Osteoblast (primary cell): ENCODE data around the gene FLACC1. TPM values are rescaled to one million over a fixed set of nuclear protein-coding genes. Genes with fewer than 3 reads are reported as not detected.
A peak's percentile ranks its signal among the peaks of the same experiment; 100 is the strongest.

Experiments used
- DNase-seq: peaks from one replicate; pipeline ENCODE4 v3.0.0; 2011; ENCODE audit warnings: low spot score, mixed read lengths; ENCODE audit not compliant: insufficient read length; ENCODE audit errors: missing footprints
- H2AFZ ChIP-seq: 2 replicates; pipeline ENCODE4 v1.6.0; 2011; ENCODE audit warnings: mild to moderate bottlenecking, low read length
- H3K27ac ChIP-seq: 2 replicates; pipeline ENCODE4 v1.5.1; 2011; ENCODE audit warnings: mild to moderate bottlenecking, low read depth, low read length, moderate library complexity
- H3K27me3 ChIP-seq: 2 replicates; pipeline ENCODE4 v1.6.0; 2012; ENCODE audit warnings: mild to moderate bottlenecking, control low read depth, inconsistent platforms, low read length, moderate library complexity; ENCODE audit not compliant: insufficient read depth
- H3K36me3 ChIP-seq: 2 replicates; pipeline ENCODE4 v1.5.1; 2011; ENCODE audit warnings: mild to moderate bottlenecking, low read length, control low read depth, moderate library complexity; ENCODE audit not compliant: insufficient read depth
- H3K4me1 ChIP-seq: 2 replicates; pipeline ENCODE4 v1.5.1; 2011; ENCODE audit warnings: mild to moderate bottlenecking, low read length, control low read depth, moderate library complexity; ENCODE audit not compliant: insufficient read depth
- H3K4me2 ChIP-seq: 2 replicates; pipeline ENCODE4 v1.6.0; 2011; ENCODE audit warnings: mild to moderate bottlenecking, low read length; ENCODE audit not compliant: insufficient read depth
- H3K4me3 ChIP-seq: fragments of 200-600 bp; sonication (generic); 3 replicates; pipeline ENCODE4 v1.5.1; 2012; ENCODE audit warnings: mild to moderate bottlenecking, low read length, inconsistent platforms; ENCODE audit not compliant: insufficient read depth
- H3K79me2 ChIP-seq: 2 replicates; pipeline ENCODE4 v1.6.0; 2012; ENCODE audit warnings: mild to moderate bottlenecking, low read length, control low read depth, inconsistent platforms; ENCODE audit not compliant: insufficient read depth
- H3K9me3 ChIP-seq: 2 replicates; pipeline ENCODE4 v1.5.1; 2011; ENCODE audit warnings: low read depth, low read length, control low read depth
- H4K20me1 ChIP-seq: 2 replicates; pipeline ENCODE4 v1.6.0; 2012; ENCODE audit warnings: mild to moderate bottlenecking, low read length, control low read depth; ENCODE audit not compliant: insufficient read depth
- total RNA-seq: library from RNA; depleted of rRNA; stranded (reverse); fragments of >200 nt; gene quantifications from 2 replicates; pipeline ENCODE4 v1.2.3, GENCODE V29; 2012
- TF ChIP-seq, protein P1 (sequence below): IDR thresholded peaks from 2 replicates; pipeline ENCODE4 v1.5.1; 2011; ENCODE audit warnings: mild to moderate bottlenecking, low read depth, low read length, moderate library complexity; ENCODE audit errors: extremely low read depth

The FLACC1 gene, protein sequence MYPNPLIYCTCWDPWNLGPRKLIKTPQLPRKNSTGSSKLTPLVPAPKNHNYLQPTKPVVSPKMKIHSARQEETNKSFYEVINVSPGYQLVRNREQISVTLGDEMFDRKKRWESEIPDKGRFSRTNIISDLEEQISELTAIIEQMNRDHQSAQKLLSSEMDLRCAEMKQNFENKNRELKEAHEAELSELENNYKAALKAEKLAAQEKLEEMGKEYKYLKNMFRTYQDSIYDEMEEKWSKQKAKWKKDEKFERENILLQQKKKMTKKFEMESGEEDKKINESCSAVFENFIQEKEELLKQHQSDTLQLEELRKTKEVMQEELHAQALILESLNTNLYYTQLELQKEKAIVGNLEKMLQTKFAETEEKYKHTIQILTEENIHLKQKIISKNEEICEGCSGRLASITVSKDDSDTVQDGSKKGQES
- 0.72 and 1.5 TPM in 2 replicates for total RNA-seq

DNA sequence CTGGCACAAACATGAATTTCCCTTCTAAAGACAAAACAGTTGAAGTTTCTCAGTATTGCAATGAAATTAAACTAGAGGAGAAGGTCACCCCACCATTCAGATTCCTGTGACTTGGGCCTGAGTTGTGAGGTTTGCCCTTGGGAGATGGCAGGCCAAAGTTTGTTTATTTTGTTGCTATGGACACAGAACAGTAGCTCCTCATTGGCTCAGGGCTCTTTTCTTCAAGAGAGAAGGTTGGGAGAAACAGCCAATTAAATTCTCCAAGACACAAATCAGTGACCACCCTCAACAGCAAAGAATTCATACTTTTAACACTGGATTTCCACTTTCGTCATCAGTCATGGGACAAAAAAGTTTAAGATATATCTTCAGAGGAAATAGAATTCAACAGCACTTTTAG lies at the start of gene FLACC1:
FLACC1 (minus strand) TSS at position 125 of the 400 bp plus-strand sequence. CDS start 5,941 bp downstream, outside the sequence.
- Histone ChIP-seq H3K79me2 (no peaks in the 10 kb centered on the region), H2AFZ (peak within 1 kb of the TSS; percentile 45), H3K27ac (peak within 1 kb of the TSS; percentile 61), H4K20me1 (no peaks in the 10 kb centered on the region), H3K36me3 (no peaks in the 10 kb centered on the region), H3K27me3 (no peaks in the 10 kb centered on the region), H3K4me2 (no peak within 1 kb of the TSS), H3K4me1 (peaks cover 22% of the 10 kb centered on the region), H3K9me3 (no peaks in the 10 kb centered on the region), H3K4me3 (no peak within 1 kb of the TSS)
- peak; percentile 80 for DNase-seq
- TF ChIP-seq, protein P1, sequence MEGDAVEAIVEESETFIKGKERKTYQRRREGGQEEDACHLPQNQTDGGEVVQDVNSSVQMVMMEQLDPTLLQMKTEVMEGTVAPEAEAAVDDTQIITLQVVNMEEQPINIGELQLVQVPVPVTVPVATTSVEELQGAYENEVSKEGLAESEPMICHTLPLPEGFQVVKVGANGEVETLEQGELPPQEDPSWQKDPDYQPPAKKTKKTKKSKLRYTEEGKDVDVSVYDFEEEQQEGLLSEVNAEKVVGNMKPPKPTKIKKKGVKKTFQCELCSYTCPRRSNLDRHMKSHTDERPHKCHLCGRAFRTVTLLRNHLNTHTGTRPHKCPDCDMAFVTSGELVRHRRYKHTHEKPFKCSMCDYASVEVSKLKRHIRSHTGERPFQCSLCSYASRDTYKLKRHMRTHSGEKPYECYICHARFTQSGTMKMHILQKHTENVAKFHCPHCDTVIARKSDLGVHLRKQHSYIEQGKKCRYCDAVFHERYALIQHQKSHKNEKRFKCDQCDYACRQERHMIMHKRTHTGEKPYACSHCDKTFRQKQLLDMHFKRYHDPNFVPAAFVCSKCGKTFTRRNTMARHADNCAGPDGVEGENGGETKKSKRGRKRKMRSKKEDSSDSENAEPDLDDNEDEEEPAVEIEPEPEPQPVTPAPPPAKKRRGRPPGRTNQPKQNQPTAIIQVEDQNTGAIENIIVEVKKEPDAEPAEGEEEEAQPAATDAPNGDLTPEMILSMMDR: no peak

DNA sequence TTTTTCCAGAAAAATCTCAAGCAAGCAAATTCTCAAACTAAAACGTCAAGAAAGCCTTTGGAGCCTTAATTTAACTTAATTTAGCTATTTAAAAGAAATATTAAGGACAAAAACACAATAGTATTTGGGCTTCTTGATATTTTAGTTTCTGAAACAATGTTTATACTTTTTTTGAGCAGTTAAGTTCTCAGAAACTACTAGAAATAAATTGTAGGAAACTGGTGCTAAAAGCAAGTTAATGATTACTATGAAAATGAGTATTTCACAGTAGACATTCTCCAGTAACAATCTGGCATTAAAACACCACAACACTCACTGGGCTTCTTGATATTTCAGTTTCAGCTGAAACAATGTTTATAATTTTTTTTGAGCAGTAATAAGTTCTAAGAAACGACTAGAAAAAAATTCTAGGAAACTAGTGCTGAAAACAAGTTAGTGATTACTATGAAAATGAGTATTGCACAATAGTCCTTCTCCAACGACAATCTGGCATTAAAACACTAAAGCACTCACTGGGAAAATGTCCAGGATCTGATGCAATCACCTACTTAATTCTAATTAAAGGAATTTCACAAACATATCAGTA lies 49.0 kb upstream of the FLACC1 start:
- no peak overlapping the region for H3K4me2 ChIP-seq
- peak; percentile 8 for DNase-seq
- H3K4me3 ChIP-seq: no peak overlapping the region
- no peaks in the 10 kb centered on the region for H3K27me3 ChIP-seq
- TF ChIP-seq, protein P1: no peak
- no peaks in the 10 kb centered on the region for H4K20me1 ChIP-seq
- H3K27ac ChIP-seq: peak overlapping the region; percentile 1
- H3K9me3 ChIP-seq: no peaks in the 10 kb centered on the region
- peaks cover 31% of the 10 kb centered on the region for H3K4me1 ChIP-seq
- H2AFZ ChIP-seq: no peak overlapping the region
- H3K36me3 ChIP-seq: peaks cover 4% of the 10 kb centered on the region
- peaks cover 54% of the 10 kb centered on the region for H3K79me2 ChIP-seq

DNA sequence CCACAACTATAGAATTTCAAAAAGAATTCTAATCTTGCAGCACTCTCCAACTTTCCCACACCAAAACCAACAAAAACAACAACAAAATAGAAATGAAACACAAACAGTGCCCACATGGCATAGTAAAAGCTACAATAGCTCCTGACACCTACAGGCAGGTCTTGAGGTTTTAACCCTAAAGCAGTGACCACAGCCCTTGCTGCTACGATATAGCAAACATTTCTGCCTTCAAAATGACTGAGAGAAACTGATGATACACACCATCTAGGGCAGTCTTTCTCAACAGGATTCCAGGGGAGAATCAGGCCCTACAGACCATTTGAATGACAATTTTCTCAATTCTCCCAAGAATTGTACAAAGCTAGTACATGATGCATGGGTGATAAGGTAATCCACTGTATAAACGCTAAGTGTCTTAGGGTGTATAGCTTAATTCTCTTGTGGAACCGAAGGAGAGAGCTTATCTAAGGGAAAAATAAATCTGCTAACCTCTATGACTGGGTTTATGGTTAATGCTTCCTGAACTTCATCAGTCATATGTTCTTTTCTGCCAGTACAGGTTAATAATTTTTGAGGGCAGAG lies 47.6 kb upstream of the FLACC1 start:
- Histone ChIP-seq H3K79me2 (peaks cover 48% of the 10 kb centered on the region), H3K36me3 (peaks cover 4% of the 10 kb centered on the region), H4K20me1 (no peaks in the 10 kb centered on the region), H3K27ac (no peak overlapping the region), H3K9me3 (no peaks in the 10 kb centered on the region), H3K27me3 (no peaks in the 10 kb centered on the region), H3K4me1 (peaks cover 22% of the 10 kb centered on the region), H3K4me2 (no peak overlapping the region), H2AFZ (no peak overlapping the region), H3K4me3 (no peak overlapping the region)
- DNase-seq: no peak
- TF ChIP-seq, protein P1: no peak

DNA sequence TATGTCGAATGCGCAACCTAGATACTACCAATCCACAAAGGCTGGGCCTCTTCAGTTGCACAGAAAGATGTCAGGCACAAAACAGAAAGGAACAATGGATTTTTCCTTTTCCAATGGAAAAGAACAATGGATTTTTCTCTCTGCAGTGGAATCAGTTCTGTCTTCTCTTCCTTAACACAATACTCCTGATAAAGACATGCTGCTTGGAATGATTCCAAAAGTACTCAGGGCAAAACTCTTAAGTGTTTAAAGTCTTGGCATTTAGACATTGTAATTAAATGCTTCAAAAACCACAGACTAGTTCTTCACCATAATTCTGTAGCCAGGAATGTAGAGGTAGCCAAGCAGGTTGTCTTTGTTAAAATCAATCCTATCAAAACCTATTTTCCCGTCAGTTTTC lies 46.7 kb upstream of the FLACC1 start:
- peaks cover 4% of the 10 kb centered on the region for H3K36me3 ChIP-seq
- no peaks in the 10 kb centered on the region for H3K9me3 ChIP-seq
- no peaks in the 10 kb centered on the region for H3K27me3 ChIP-seq
- DNase-seq: no peak
- peaks cover 43% of the 10 kb centered on the region for H3K79me2 ChIP-seq
- H3K4me1 ChIP-seq: peaks cover 17% of the 10 kb centered on the region
- no peak overlapping the region for H3K4me2 ChIP-seq
- no peak overlapping the region for H3K4me3 ChIP-seq
- H4K20me1 ChIP-seq: no peaks in the 10 kb centered on the region
- H2AFZ ChIP-seq: no peak overlapping the region
- no peak overlapping the region for H3K27ac ChIP-seq
- TF ChIP-seq, protein P1: no peak
